Cardiac muscle cell (in vitro differentiated cells and primary cell): ENCODE data around the gene SLC12A7. TPM values are rescaled to one million over a fixed set of nuclear protein-coding genes. Genes with fewer than 3 reads are reported as not detected.

Source experiments
- DNase-seq, 2 donors: peaks; one replicate each; pipeline versions ENCODE4 v3.0.0 to v3.0.0-alpha.2; 2010 to 2017; ENCODE audit warnings: low read depth in 1 of 2, low spot score in 1 of 2
- H3K27ac ChIP-seq: fragments of 200-600 bp; sonication (generic); 2 replicates; pipeline ENCODE4 v1.5.1; 2016
- H3K27me3 ChIP-seq: fragments of 200-600 bp; sonication (generic); 2 replicates; pipeline ENCODE4 v1.6.0; 2016; ENCODE audit warnings: control low read depth
- H3K36me3 ChIP-seq: fragments of 200-600 bp; sonication (generic); 2 replicates; pipeline ENCODE4 v1.5.1; 2016; ENCODE audit warnings: control low read depth
- H3K4me1 ChIP-seq: fragments of 200-600 bp; sonication (generic); 2 replicates; pipeline ENCODE4 v1.8.1; 2017; ENCODE audit warnings: low read depth, mild to moderate bottlenecking, mixed run types
- H3K4me3 ChIP-seq: fragments of 200-600 bp; sonication (generic); 2 replicates; pipeline ENCODE4 v1.5.1; 2016; ENCODE audit warnings: mild to moderate bottlenecking
- H3K9me3 ChIP-seq: fragments of 200-600 bp; sonication (generic); 2 replicates; pipeline ENCODE4 v1.5.1; 2017; ENCODE audit warnings: low read depth, mild to moderate bottlenecking, control low read depth
- CTCF ChIP-seq: IDR thresholded peaks from 2 replicates; pipeline ENCODE4 v1.5.1; 2012; ENCODE audit warnings: low read depth, mild to moderate bottlenecking, low read length
- polyA plus RNA-seq: library from polyadenylated mRNA; unstranded; fragments of >200 nt; fragmentation: Nextera tagmentation; extraction: Ambion mirVana; gene quantifications from 2 replicates; pipeline ENCODE4 v1.2.1, GENCODE V29; 2016
- total RNA-seq: library from RNA; depleted of rRNA; stranded (reverse); fragments of >200 nt; gene quantifications from 2 replicates; pipeline ENCODE4 v1.2.3, GENCODE V29; 2016

SLC12A7 gene
- total and polyA plus RNA-seq, 2 experiments from 2014 or later = 14.1 to 29.9 TPM

- Histone ChIP-seq H3K4me3 (no peak overlapping the region), H3K36me3 (no peaks in the 10 kb centered on the region), H3K27me3 (no peaks in the 10 kb centered on the region), H3K9me3 (no peaks in the 10 kb centered on the region), H3K27ac (no peak overlapping the region), H3K4me1 (no peaks in the 10 kb centered on the region)
- no peak for TF ChIP-seq CTCF
- DNase-seq = no peak
These were observed 79.3 kb downstream of the SLC12A7 start for GRCh38 chr5:1032551-1033027.

- Histone ChIP-seq H3K27ac (no peak overlapping the region), H3K4me1 (no peaks in the 10 kb centered on the region), H3K9me3 (no peaks in the 10 kb centered on the region), H3K4me3 (no peak overlapping the region), H3K27me3 (no peaks in the 10 kb centered on the region), H3K36me3 (no peaks in the 10 kb centered on the region)
- no peak for DNase-seq
- TF ChIP-seq CTCF = no peak
These were observed 79.9 kb downstream of the SLC12A7 start for GRCh38 chr5:1032011-1032410.

- TF ChIP-seq CTCF = no peak
- H3K27me3 ChIP-seq = no peaks in the 10 kb centered on the region
- H3K36me3 ChIP-seq = no peaks in the 10 kb centered on the region
- H3K4me1 ChIP-seq = no peaks in the 10 kb centered on the region
- no peak for DNase-seq
- no peaks in the 10 kb centered on the region for H3K9me3 ChIP-seq
- no peak overlapping the region for H3K4me3 ChIP-seq
- H3K27ac ChIP-seq = no peak overlapping the region
These were observed 80.4 kb downstream of the SLC12A7 start for GRCh38 chr5:1031306-1031959.

- no peaks in the 10 kb centered on the region for H3K36me3 ChIP-seq
- DNase-seq = no peak
- H3K27ac ChIP-seq = no peak overlapping the region
- TF ChIP-seq CTCF = no peak
- H3K4me3 ChIP-seq = no peak overlapping the region
- no peaks in the 10 kb centered on the region for H3K27me3 ChIP-seq
- H3K9me3 ChIP-seq = no peaks in the 10 kb centered on the region
- H3K4me1 ChIP-seq = no peaks in the 10 kb centered on the region
These were observed 81.0 kb downstream of the SLC12A7 start for GRCh38 chr5:1030801-1031271.

- Histone ChIP-seq H3K36me3 (no peaks in the 10 kb centered on the region), H3K27me3 (no peaks in the 10 kb centered on the region), H3K9me3 (no peaks in the 10 kb centered on the region), H3K4me1 (no peaks in the 10 kb centered on the region), H3K4me3 (no peak overlapping the region), H3K27ac (no peak overlapping the region)
- TF ChIP-seq CTCF = no peak
- DNase-seq = no peak
These were observed 81.8 kb downstream of the SLC12A7 start for GRCh38 chr5:1029945-1030625.
